ENCODE results near the gene DOK5. TPM values are rescaled to one million over a fixed set of nuclear protein-coding genes. Genes with fewer than 3 reads are reported as not detected.

The DOK5 gene
- total and polyA plus RNA-seq, 2 donors from 2014 or later, result 4.8 to 5.4 TPM

DNA sequence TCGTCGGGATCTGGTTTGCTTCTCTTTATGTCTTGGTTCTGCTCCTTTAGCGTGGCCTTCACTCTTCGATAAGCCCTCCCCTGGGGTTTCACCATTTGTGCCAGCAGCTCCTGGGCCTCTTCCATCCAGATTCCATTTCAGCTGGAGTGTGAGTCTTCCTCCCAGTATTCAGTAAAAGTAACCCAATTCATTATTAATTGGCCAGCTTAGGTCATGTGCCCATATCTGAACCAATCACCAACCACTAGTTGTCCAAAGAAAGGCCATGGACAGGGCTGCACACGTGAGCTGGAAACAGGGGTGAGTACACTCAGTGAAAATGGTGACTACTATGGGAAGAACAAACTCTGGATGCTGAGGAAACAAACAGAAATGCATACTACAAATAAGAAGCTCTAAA, 2.8 kb upstream of the DOK5 start:
- H3K4me1 ChIP-seq (ENCODE audit: control insufficient read depth in 2 of 3, insufficient read depth in 2 of 3, low read depth in 1 of 3, low read length in 3 of 3), result peaks cover 0 to 5% (median 5%) of the 10 kb centered on the region in 3 donors
- TF ChIP-seq CTCF (IDR thresholded peaks at IDR 0.05; ENCODE audit: borderline replicate concordance, extremely low read depth, insufficient read depth), result no peak
- no peaks in the 10 kb centered on the region for H3K9me3 ChIP-seq (ENCODE audit: control insufficient read depth in 2 of 3, insufficient read depth in 1 of 3, low read length in 3 of 3)
- H3K27me3 ChIP-seq (ENCODE audit: control insufficient read depth, insufficient read depth, low read length), result peaks cover 2% of the 10 kb centered on the region
- intact Hi-C loops (cut with DNase I), result no loop called here
- H3K4me3 ChIP-seq (ENCODE audit: low read length in 3 of 3), result no peak overlapping the region
- no peak for FAIRE-seq
- no peak overlapping the region for H3K9ac ChIP-seq (ENCODE audit: low read length in 3 of 3)
- H3K27ac ChIP-seq (ENCODE audit: low read depth in 2 of 2, low read length in 2 of 2), result no peak overlapping the region
- DNase-seq, result no peak
- H3K36me3 ChIP-seq (ENCODE audit: control insufficient read depth in 2 of 3, insufficient read depth in 3 of 3, low read length in 3 of 3), result no peaks in the 10 kb centered on the region

DNA sequence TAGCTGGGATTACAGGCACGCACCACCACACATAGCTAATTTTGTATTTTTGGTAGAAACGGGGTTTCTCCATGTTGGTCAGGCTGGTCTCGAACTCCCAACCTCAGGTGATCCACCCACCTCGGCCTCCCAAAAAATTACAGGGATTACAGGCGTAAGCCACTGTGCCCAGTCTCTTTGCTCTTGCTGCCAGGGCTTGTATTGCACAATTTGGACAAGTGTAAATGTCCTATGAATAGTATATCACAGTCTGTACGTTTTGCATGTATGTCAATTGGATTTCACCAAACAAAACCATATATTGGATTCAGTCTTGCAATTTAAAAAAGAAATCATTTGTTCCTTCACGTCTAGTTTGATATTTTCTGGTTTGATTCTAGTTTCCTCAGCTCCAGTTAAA, 2.1 kb upstream of the DOK5 start:
- H3K4me1 ChIP-seq (ENCODE audit: control insufficient read depth in 2 of 3, insufficient read depth in 2 of 3, low read depth in 1 of 3, low read length in 3 of 3), result peaks cover 0 to 5% (median 5%) of the 10 kb centered on the region in 3 donors
- H3K9me3 ChIP-seq (ENCODE audit: control insufficient read depth in 2 of 3, insufficient read depth in 1 of 3, low read length in 3 of 3), result no peaks in the 10 kb centered on the region
- no peak overlapping the region for H3K9ac ChIP-seq (ENCODE audit: low read length in 3 of 3)
- peaks cover 5% of the 10 kb centered on the region for H3K27me3 ChIP-seq (ENCODE audit: control insufficient read depth, insufficient read depth, low read length)
- TF ChIP-seq CTCF (IDR thresholded peaks at IDR 0.05; ENCODE audit: borderline replicate concordance, extremely low read depth, insufficient read depth), result no peak
- no peak overlapping the region for H3K4me3 ChIP-seq (ENCODE audit: low read length in 3 of 3)
- DNase-seq, result no peak
- FAIRE-seq, result no peak
- intact Hi-C loops (cut with DNase I), result no loop called here
- no peak overlapping the region for H3K27ac ChIP-seq (ENCODE audit: low read depth in 2 of 2, low read length in 2 of 2)
- H3K36me3 ChIP-seq (ENCODE audit: control insufficient read depth in 2 of 3, insufficient read depth in 3 of 3, low read length in 3 of 3), result no peaks in the 10 kb centered on the region

DNA sequence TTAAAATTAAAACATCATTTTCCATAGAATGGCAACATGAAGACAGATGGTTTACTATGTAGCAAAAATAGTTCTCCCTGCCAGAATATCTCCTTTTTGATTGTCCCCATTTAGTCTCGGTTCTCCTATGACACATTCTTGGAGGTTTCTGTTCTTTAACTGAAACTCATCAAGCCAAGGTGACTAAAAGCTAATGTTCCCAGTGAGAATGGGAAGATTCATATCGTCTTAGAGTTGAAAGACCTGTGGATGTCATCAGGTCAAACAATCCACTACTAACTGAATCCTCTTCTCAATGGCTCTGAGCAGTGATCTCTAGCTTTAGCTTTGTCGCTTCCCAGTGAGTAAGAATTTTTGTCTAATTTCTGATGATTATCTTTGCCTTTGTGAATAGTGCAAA, 1.3 kb upstream of the DOK5 start:
- H3K36me3 ChIP-seq (ENCODE audit: control insufficient read depth in 2 of 3, insufficient read depth in 3 of 3, low read length in 3 of 3), result no peaks in the 10 kb centered on the region
- DNase-seq (no peak), FAIRE-seq (no peak)
- TF ChIP-seq CTCF (IDR thresholded peaks at IDR 0.05; ENCODE audit: borderline replicate concordance, extremely low read depth, insufficient read depth), result no peak
- no peak overlapping the region for H3K4me3 ChIP-seq (ENCODE audit: low read length in 3 of 3)
- no peaks in the 10 kb centered on the region for H3K9me3 ChIP-seq (ENCODE audit: control insufficient read depth in 2 of 3, insufficient read depth in 1 of 3, low read length in 3 of 3)
- intact Hi-C loops (cut with DNase I), result no loop called here
- peaks cover 5% of the 10 kb centered on the region for H3K27me3 ChIP-seq (ENCODE audit: control insufficient read depth, insufficient read depth, low read length)
- no peak overlapping the region for H3K9ac ChIP-seq (ENCODE audit: low read length in 3 of 3)
- peaks cover 0 to 5% (median 5%) of the 10 kb centered on the region in 3 donors for H3K4me1 ChIP-seq (ENCODE audit: control insufficient read depth in 2 of 3, insufficient read depth in 2 of 3, low read depth in 1 of 3, low read length in 3 of 3)
- H3K27ac ChIP-seq (ENCODE audit: low read depth in 2 of 2, low read length in 2 of 2), result no peak overlapping the region

GRCh38 chr20:54474866-54475265, 527 bp upstream of the DOK5 start:
- Histone ChIP-seq H3K9ac (ENCODE audit: low read length in 3 of 3) (no peak overlapping the region), H3K4me3 (ENCODE audit: low read length in 3 of 3) (peak overlapping the region in 1 of 3 donors; percentile 58), H3K4me1 (ENCODE audit: control insufficient read depth in 2 of 3, insufficient read depth in 2 of 3, low read depth in 1 of 3, low read length in 3 of 3) (peaks cover 0 to 5% (median 5%) of the 10 kb centered on the region in 3 donors), H3K36me3 (ENCODE audit: control insufficient read depth in 2 of 3, insufficient read depth in 3 of 3, low read length in 3 of 3) (no peaks in the 10 kb centered on the region), H3K27me3 (ENCODE audit: control insufficient read depth, insufficient read depth, low read length) (peaks cover 5% of the 10 kb centered on the region), H3K9me3 (ENCODE audit: control insufficient read depth in 2 of 3, insufficient read depth in 1 of 3, low read length in 3 of 3) (no peaks in the 10 kb centered on the region), H3K27ac (ENCODE audit: low read depth in 2 of 2, low read length in 2 of 2) (no peak overlapping the region)
- no peak for TF ChIP-seq CTCF (IDR thresholded peaks at IDR 0.05; ENCODE audit: borderline replicate concordance, extremely low read depth, insufficient read depth)
- FAIRE-seq (no peak), DNase-seq (peak in 2 of 5 donors; percentile 39 to 41)
- intact Hi-C loops (cut with DNase I), result no loop called here

Measured in kidney (tissue), 14 donors.